ENCODE data around the gene TRIM31. TPM values are rescaled to one million over a fixed set of nuclear protein-coding genes. Genes with fewer than 3 reads are reported as not detected.

The TRIM31 gene
- total RNA-seq, 4 donors from 2014 or later: 1.3 TPM; not detected in 3

DNA sequence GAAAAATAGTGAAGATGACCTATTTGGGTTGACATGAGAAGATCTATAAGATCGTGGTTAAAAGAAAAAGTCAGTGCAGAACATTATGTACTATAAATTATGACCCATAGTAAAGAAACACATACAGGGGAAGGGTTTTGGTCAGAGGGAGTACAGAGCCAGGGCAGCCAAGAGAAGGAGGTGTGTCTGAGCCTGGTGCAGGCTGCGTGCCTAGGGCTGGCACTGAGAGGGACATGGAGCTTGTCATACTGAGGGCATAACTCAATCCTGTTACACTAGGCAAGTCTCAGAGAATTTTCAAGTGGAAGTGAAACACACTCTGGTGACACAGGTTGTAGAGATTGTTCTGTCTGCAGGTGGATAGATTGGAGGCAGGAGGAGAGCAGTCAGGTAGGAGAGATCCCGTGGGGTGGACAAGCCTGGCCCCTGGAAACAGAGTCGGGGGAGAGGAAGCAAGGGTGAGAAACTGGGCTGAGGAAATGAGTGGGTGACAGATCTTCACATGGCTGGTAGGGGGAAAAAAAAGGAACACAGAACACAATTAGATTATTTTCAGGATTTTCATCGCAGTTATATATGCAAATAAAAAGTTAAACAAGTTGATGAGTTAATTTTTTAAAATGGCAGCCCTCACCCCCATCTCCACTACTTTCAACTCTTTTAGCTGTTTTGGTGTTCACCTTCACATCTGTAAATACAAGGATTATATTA lies 18.8 kb downstream of the TRIM31 start:
- WGBS: 76% methylated on average over 4 of the region's 5 CpGs
- Histone ChIP-seq H3K4me3 (no peak overlapping the region), H3K4me1 (no peaks in the 10 kb centered on the region), H3K36me3 (no peaks in the 10 kb centered on the region), H3K9me3 (no peaks in the 10 kb centered on the region), H3K27me3 (peaks cover 0 to 97% (median 21%) of the 10 kb centered on the region in 4 donors), H3K27ac (replicated peaks in 1 of 4) (no peak overlapping the region)
- intact Hi-C loops (cut with DNase I): no loop called here
- TF ChIP-seq POLR2A (IDR thresholded peaks at IDR 0.05; ENCODE audit: low read depth) (no peak), EP300 (IDR thresholded peaks at IDR 0.05) (no peak), POLR2AphosphoS5 (IDR thresholded peaks at IDR 0.05) (no peak)
- TF ChIP-seq, protein P1, sequence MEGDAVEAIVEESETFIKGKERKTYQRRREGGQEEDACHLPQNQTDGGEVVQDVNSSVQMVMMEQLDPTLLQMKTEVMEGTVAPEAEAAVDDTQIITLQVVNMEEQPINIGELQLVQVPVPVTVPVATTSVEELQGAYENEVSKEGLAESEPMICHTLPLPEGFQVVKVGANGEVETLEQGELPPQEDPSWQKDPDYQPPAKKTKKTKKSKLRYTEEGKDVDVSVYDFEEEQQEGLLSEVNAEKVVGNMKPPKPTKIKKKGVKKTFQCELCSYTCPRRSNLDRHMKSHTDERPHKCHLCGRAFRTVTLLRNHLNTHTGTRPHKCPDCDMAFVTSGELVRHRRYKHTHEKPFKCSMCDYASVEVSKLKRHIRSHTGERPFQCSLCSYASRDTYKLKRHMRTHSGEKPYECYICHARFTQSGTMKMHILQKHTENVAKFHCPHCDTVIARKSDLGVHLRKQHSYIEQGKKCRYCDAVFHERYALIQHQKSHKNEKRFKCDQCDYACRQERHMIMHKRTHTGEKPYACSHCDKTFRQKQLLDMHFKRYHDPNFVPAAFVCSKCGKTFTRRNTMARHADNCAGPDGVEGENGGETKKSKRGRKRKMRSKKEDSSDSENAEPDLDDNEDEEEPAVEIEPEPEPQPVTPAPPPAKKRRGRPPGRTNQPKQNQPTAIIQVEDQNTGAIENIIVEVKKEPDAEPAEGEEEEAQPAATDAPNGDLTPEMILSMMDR (IDR thresholded peaks at IDR 0.05): no peak
- no peak for DNase-seq (ENCODE audit: extremely low spot score)

DNA sequence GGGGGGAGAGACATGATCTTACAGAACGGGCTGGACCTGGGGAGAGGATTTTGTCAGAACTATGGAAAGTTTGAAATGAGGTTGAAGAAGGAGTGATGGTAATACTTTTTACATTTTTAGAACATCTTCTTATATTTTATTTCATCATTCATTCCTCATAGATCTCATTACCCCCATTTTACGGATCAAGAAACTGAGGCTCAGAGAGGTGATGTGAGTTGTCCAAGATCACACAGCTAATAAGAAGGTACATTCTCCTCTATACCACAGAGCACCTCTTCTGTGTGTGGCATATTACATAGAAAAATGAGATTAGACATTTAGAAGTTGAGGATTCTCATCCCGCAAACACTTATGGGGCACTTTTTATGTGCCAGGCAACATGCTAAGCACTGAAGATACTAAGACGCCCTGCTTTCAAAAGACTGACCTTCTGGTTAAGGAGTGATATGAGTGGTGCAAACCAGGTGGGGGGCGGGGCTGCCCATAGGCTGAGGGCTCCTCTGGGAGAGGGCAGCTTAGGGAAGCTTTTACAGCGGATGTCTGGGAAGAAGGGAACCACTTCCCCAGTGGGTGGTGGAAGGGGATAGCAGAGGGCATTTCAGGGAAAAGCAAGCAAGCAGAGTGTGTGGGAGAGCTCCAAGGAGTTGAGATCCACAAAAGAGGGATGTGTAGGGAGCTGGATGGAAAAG lies 19.9 kb downstream of the TRIM31 start:
- 70% methylated on average over 6 of the region's 6 CpGs for WGBS
- H3K27me3 ChIP-seq: peaks cover 0 to 95% (median 16%) of the 10 kb centered on the region in 4 donors
- TF ChIP-seq POLR2A (IDR thresholded peaks at IDR 0.05; ENCODE audit: low read depth): no peak

DNA sequence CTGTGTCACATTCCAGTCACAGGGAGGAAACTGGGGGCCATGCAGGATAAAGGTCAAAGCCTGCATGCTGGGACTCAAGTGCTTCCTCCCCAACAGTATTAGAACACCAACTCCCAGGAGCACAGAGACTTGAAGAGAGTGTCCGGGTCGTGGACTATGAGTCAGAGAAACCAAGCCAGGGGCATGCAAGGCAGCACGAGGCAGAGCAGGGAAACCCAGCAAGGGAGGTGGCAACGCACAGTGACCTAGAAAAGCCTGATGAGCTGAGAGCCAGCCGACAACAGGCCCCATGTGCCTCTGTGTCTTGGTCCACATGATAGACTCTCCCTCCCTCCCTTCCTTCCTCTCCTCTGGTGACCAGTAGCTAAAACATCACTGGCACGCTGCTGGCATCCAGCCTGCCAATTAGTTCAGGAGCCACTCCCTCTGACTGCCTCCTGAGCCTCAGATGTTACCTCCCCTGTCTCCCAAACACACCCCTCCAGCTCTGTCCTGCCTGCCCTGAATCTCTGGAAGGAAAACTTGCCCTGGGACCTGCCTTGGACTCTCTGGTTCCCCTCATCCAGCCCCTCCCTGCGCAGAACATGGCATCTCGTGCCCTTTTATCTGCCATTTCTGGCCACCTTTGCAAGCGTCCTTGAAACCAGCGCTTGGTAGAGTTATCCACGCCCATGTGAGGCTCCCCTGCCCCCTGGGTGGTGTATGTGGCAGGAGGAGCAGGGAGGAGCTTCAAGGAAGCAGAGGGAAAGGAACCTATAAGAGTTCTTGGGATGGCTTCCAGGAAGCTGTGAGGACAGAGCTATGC lies 21.1 kb downstream of the TRIM31 start:
- Histone ChIP-seq H3K27me3 (peaks cover 0 to 95% (median 10%) of the 10 kb centered on the region in 4 donors), H3K4me3 (no peak overlapping the region), H3K36me3 (no peaks in the 10 kb centered on the region), H3K9me3 (no peaks in the 10 kb centered on the region), H3K27ac (replicated peaks in 1 of 4) (no peak overlapping the region), H3K4me1 (no peaks in the 10 kb centered on the region)
- no peak for DNase-seq (ENCODE audit: extremely low spot score)
- intact Hi-C loops (cut with DNase I): no loop called here
- WGBS: 64% methylated on average over 11 of the region's 11 CpGs
- TF ChIP-seq POLR2AphosphoS5 (IDR thresholded peaks at IDR 0.05) (no peak), POLR2A (IDR thresholded peaks at IDR 0.05; ENCODE audit: low read depth) (no peak), EP300 (IDR thresholded peaks at IDR 0.05) (no peak)
- TF ChIP-seq, protein P1 (IDR thresholded peaks at IDR 0.05): no peak

More for the DNA sequence above, 19.9 kb downstream of the TRIM31 start:
- Histone ChIP-seq H3K27ac (replicated peaks in 1 of 4) (no peak overlapping the region), H3K9me3 (no peaks in the 10 kb centered on the region), H3K4me3 (no peak overlapping the region), H3K4me1 (no peaks in the 10 kb centered on the region), H3K36me3 (no peaks in the 10 kb centered on the region)
- intact Hi-C loops (cut with DNase I): no loop called here
- DNase-seq (ENCODE audit: extremely low spot score): no peak

DNA sequence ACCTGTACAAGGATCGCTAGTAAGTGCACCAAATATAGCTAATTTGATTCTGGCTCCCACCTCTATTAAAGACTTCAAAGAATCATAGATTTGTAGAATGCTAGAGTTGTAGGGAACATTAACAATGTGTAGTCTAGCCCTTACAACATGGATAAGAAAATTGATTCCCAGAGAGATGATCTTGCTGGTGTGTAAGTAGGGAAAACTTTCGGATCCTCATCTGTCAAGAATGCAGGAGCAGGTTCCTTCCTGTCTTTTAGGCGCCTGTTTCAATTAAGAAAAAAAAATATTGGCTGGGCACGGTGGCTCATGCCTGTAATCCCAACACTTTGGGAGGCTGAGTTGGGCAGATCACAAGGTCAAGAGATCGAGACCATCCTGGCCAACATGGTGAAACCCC lies 25.0 kb downstream of the TRIM31 start:
- TF ChIP-seq POLR2A (IDR thresholded peaks at IDR 0.05; ENCODE audit: low read depth) (no peak), POLR2AphosphoS5 (IDR thresholded peaks at IDR 0.05) (no peak), EP300 (IDR thresholded peaks at IDR 0.05) (no peak)
- TF ChIP-seq, protein P1 (IDR thresholded peaks at IDR 0.05): no peak
- H3K36me3 ChIP-seq: no peaks in the 10 kb centered on the region
- DNase-seq (ENCODE audit: extremely low spot score): no peak
- intact Hi-C loops (cut with DNase I): no loop called here
- H3K4me1 ChIP-seq: no peaks in the 10 kb centered on the region
- WGBS: 87% methylated on average over 5 of the region's 5 CpGs
- H3K27me3 ChIP-seq: peaks cover 0 to 63% (median 9%) of the 10 kb centered on the region in 4 donors
- H3K27ac ChIP-seq (replicated peaks in 1 of 4): no peak overlapping the region
- H3K4me3 ChIP-seq: no peak overlapping the region
- H3K9me3 ChIP-seq: no peaks in the 10 kb centered on the region

DNA sequence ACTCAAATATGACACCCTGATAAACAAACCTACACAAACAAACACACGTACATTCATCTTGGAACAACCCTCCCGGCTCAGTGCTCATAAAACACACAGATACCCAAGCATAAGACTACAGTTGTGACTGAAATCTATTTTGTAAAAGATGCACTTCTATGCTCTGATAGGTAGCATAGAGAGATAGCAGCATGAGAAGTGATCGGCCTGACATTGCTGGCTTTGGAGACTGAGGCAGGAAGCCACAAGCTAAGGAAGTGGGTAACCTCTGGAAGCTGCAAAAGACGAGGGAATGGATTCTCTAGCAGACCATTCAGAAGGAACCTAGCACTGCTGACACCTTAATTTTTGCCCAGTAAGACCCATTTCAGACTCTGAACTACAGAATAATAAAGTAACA lies 35.7 kb downstream of the TRIM31 start:
- Histone ChIP-seq H3K27ac (replicated peaks in 1 of 4) (no peak overlapping the region), H3K4me3 (no peak overlapping the region), H3K27me3 (peaks cover 0 to 73% (median 35%) of the 10 kb centered on the region in 4 donors), H3K4me1 (peaks cover 16 to 20% (median 19%) of the 10 kb centered on the region in 4 donors), H3K9me3 (no peaks in the 10 kb centered on the region), H3K36me3 (no peaks in the 10 kb centered on the region)
- intact Hi-C loops (cut with DNase I): no loop called here
- DNase-seq (ENCODE audit: extremely low spot score): no peak
- 45% methylated on average over 4 of the region's 4 CpGs for WGBS
- no peak for TF ChIP-seq POLR2AphosphoS5 (IDR thresholded peaks at IDR 0.05)
- TF ChIP-seq, protein P1 (IDR thresholded peaks at IDR 0.05): no peak
- TF ChIP-seq EP300 (IDR thresholded peaks at IDR 0.05): no peak
- no peak for TF ChIP-seq POLR2A (IDR thresholded peaks at IDR 0.05; ENCODE audit: low read depth)

All from esophagus muscularis mucosa (tissue), 4 donors.